Hepatocyte (in vitro differentiated cells): ENCODE measurements around the gene DGKI. TPM values are rescaled to one million over a fixed set of nuclear protein-coding genes. Genes with fewer than 3 reads are reported as not detected.
A peak's percentile ranks its signal among the peaks of the same experiment; 100 is the strongest.

Source experiments
- DNase-seq: peaks from one replicate; pipeline ENCODE4 v3.0.0-alpha.2; 2016; ENCODE audit warnings: low spot score
- H2AFZ ChIP-seq: fragments of 200-600 bp; sonication (generic); 2 replicates; pipeline ENCODE4 v1.6.0; 2016; ENCODE audit warnings: antibody characterized with exemption, mild to moderate bottlenecking
- H3K27ac ChIP-seq: fragments of 200-600 bp; sonication (generic); 2 replicates; pipeline ENCODE4 v1.5.1; 2016; ENCODE audit warnings: mild to moderate bottlenecking
- H3K27me3 ChIP-seq: fragments of 200-600 bp; sonication (generic); 2 replicates; pipeline ENCODE4 v1.6.1; 2016
- H3K36me3 ChIP-seq: fragments of 200-600 bp; sonication (generic); replicated peaks from 2 replicates; pipeline ENCODE4 v1.5.1; 2016; ENCODE audit warnings: low read depth; ENCODE audit not compliant: insufficient read depth
- H3K4me1 ChIP-seq: fragments of 200-600 bp; sonication (generic); 2 replicates; pipeline ENCODE4 v1.5.1; 2016; ENCODE audit warnings: mild to moderate bottlenecking, moderate library complexity; ENCODE audit not compliant: insufficient read depth
- H3K4me2 ChIP-seq: fragments of 200-600 bp; sonication (generic); 2 replicates; pipeline ENCODE4 v1.6.0; 2016
- H3K4me3 ChIP-seq: fragments of 200-600 bp; sonication (generic); 2 replicates; pipeline ENCODE4 v1.5.1; 2016; ENCODE audit warnings: mild to moderate bottlenecking
- H3K79me2 ChIP-seq: fragments of 200-600 bp; sonication (generic); 2 replicates; pipeline ENCODE4 v1.6.0; 2017; ENCODE audit warnings: mild to moderate bottlenecking
- H3K9me2 ChIP-seq: fragments of 200-600 bp; sonication (generic); replicated peaks from 2 replicates; pipeline ENCODE4 v1.6.0; 2017; ENCODE audit warnings: mild to moderate bottlenecking; ENCODE audit not compliant: insufficient read depth
- H3K9me3 ChIP-seq: fragments of 200-600 bp; sonication (generic); 2 replicates; pipeline ENCODE4 v1.5.1; 2016; ENCODE audit warnings: low read depth, mild to moderate bottlenecking
- H4K20me1 ChIP-seq: fragments of 200-600 bp; sonication (generic); 2 replicates; pipeline ENCODE4 v1.6.0; 2016; ENCODE audit warnings: mild to moderate bottlenecking; ENCODE audit not compliant: insufficient read depth, poor library complexity, severe bottlenecking
- CTCF ChIP-seq: fragments of 200-600 bp; sonication (generic); IDR thresholded peaks from 2 replicates; pipeline ENCODE4 v1.5.1; 2016; ENCODE audit warnings: antibody characterized with exemption, mild to moderate bottlenecking; ENCODE audit not compliant: poor library complexity
- EZH2 ChIP-seq: fragments of 200-600 bp; sonication (generic); IDR thresholded peaks from 2 replicates; pipeline ENCODE4 v1.6.1; 2016; ENCODE audit warnings: antibody characterized with exemption, mild to moderate bottlenecking, borderline replicate concordance
- EZH2phosphoT487 ChIP-seq: fragments of 200-600 bp; sonication (generic); IDR thresholded peaks from one replicate; pipeline ENCODE4 v1.6.1; 2018; ENCODE audit warnings: antibody characterized with exemption, mild to moderate bottlenecking, low read depth, moderate library complexity; ENCODE audit not compliant: unreplicated experiment, severe bottlenecking
- WGBS: methylation state at CpG from one replicate; pipeline ENCODE4 v1.1.6; 2016; ENCODE audit warnings: low lambda C conversion rate; ENCODE audit errors: missing lambda C conversion rate; 5-methylcytosine and 5-hydroxymethylcytosine counted together
- polyA plus RNA-seq: library from polyadenylated mRNA; unstranded; fragments of >200 nt; fragmentation: Nextera tagmentation; extraction: Ambion mirVana; gene quantifications from 2 replicates; pipeline ENCODE4 v1.2.1, GENCODE V29; 2016
- total RNA-seq: library from RNA; depleted of rRNA; stranded (reverse); fragments of >200 nt; gene quantifications from 2 replicates; pipeline ENCODE4 v1.2.3, GENCODE V29; 2014

Gene DGKI
- total and polyA plus RNA-seq, 2 experiments from 2014 or later = 0.47 to 1.8 TPM

- DNase-seq = peak; percentile 65
- Histone ChIP-seq H3K9me2 (no peaks in the 10 kb centered on the region), H3K27ac (no peak overlapping the region), H3K4me2 (no peak overlapping the region), H3K4me3 (no peak overlapping the region), H4K20me1 (no peaks in the 10 kb centered on the region), H3K9me3 (no peaks in the 10 kb centered on the region), H3K79me2 (no peaks in the 10 kb centered on the region), H3K4me1 (no peaks in the 10 kb centered on the region), H3K36me3 (no peaks in the 10 kb centered on the region), H2AFZ (no peak overlapping the region), H3K27me3 (no peaks in the 10 kb centered on the region)
- TF ChIP-seq EZH2phosphoT487 = no peak
- TF ChIP-seq CTCF = peak; percentile 61
- 23% methylated on average over 8 of the region's 8 CpGs for WGBS
Measured at GRCh38 chr7:137626469-137627067, 220.2 kb downstream of the DGKI start.

- no peaks in the 10 kb centered on the region for H3K27me3 ChIP-seq
- no peaks in the 10 kb centered on the region for H3K4me1 ChIP-seq
- no peaks in the 10 kb centered on the region for H3K79me2 ChIP-seq
- H3K4me2 ChIP-seq = no peak overlapping the region
- no peak overlapping the region for H3K4me3 ChIP-seq
- no peaks in the 10 kb centered on the region for H3K9me3 ChIP-seq
- no peaks in the 10 kb centered on the region for H3K36me3 ChIP-seq
- no peak for TF ChIP-seq EZH2
- no peak for TF ChIP-seq EZH2phosphoT487
- TF ChIP-seq CTCF = no peak
- H4K20me1 ChIP-seq = no peaks in the 10 kb centered on the region
- no peak overlapping the region for H2AFZ ChIP-seq
- 96% methylated on average over 7 of the region's 7 CpGs for WGBS
- no peak overlapping the region for H3K27ac ChIP-seq
- H3K9me2 ChIP-seq = no peaks in the 10 kb centered on the region
- DNase-seq = no peak
Measured at GRCh38 chr7:137625197-137625596, 221.6 kb downstream of the DGKI start.

GRCh38 chr7:137619181-137619580 lies 227.6 kb downstream of the DGKI start:
- Histone ChIP-seq H2AFZ (no peak overlapping the region), H3K79me2 (no peaks in the 10 kb centered on the region), H3K27ac (no peak overlapping the region), H4K20me1 (no peaks in the 10 kb centered on the region), H3K27me3 (no peaks in the 10 kb centered on the region), H3K4me2 (no peak overlapping the region), H3K4me3 (no peak overlapping the region), H3K9me3 (no peaks in the 10 kb centered on the region), H3K4me1 (no peaks in the 10 kb centered on the region), H3K9me2 (no peaks in the 10 kb centered on the region), H3K36me3 (no peaks in the 10 kb centered on the region)
- DNase-seq = no peak
- no peak for TF ChIP-seq EZH2
- no peak for TF ChIP-seq CTCF
- TF ChIP-seq EZH2phosphoT487 = no peak
- WGBS = 95% methylated on average over 1 of the region's 1 CpG
